Fibroblast of the conjunctiva (primary cell): ENCODE results near the gene BCAR1.
"Not testable (repeated sequence)": the region's sequence is repeated elsewhere in the genome, so short reads cannot be mapped to it uniquely, and the experiment has no call there.

Experiments used
- DNase-seq: peaks from one replicate; pipeline ENCODE4 v3.0.0-alpha.2; 2010; ENCODE audit warnings: low read depth

The BCAR1 gene

GRCh38 chr16:75225092-75225491 is 26.3 kb downstream of the BCAR1 start:
- no peak for DNase-seq

GRCh38 chr16:75224306-75225082 is 26.9 kb downstream of the BCAR1 start:
- no peak for DNase-seq

DNA sequence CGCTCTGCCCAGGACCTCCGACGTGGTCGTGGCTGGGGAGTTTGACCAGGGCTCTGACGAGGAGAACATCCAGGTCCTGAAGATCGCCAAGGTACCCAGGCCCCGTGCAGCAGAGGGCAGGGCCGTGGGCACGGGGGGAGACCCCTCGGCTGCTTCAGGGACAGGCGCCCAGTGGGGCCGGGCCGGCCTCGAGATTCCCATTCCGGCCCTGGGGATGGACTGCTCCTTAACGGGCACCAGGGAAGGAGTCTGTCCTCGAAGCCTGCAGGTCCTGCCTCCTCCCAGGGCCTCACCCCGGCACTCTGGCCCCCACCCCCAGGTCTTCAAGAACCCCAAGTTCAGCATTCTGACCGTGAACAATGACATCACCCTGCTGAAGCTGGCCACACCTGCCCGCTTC is 28.3 kb downstream of the BCAR1 start:
- DNase-seq = not testable (repeated sequence)

DNA sequence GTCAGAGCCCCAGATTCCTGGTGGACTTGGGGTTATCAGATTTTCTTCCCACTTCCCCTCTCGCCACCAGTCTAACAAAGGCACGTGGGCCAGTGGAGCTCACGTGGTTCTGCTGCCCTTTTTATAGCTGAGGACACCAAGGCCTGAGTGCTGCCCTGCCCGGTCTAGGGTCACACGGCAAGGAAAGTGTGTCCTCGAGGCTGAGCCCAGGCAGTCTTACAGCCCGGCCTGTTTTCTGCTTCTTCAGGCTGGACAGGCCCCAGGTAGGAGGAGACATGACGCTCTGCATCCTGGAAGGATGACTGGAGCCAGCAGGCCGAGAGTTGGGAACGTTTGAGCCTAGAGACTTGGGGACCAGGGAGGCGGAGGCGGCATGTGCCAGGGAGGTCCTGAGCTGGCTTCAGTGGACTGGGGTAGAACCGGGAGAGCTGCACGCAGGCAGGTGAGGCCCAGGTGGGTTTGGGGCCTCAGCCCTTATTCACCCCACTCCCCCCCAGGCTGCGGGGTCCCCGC is 29.1 kb downstream of the BCAR1 start:
- DNase-seq = no peak

- DNase-seq = no peak
These were observed 31.6 kb downstream of the BCAR1 start for GRCh38 chr16:75219838-75220237.

DNA sequence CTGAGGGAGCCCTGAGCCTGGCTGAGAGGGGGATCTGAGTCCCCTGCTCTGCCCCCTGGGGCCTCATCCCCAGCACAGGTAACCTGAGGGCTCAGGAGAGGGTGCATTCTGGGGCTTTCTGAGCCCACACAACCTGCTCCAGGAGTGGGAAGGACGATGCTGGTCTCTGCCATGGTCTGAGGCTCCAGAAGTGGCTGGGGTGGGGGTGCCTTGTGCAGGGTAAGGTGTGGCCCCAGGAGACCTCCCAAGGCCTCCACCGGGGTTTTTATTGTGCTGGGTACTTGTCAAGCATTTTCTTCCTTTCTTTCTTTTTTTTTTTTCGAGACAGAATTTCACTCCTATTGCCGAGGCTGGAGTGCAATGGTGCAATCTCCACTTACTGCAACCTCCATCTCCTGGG is 32.3 kb downstream of the BCAR1 start:
- DNase-seq = no peak

- DNase-seq = no peak
These were observed 33.0 kb downstream of the BCAR1 start, which contains the start of gene CTRB1 for GRCh38 chr16:75218256-75219076. CTRB1 (plus strand) TSS chr16:75218988; CDS start chr16:75219008, 20 bp downstream.

DNA sequence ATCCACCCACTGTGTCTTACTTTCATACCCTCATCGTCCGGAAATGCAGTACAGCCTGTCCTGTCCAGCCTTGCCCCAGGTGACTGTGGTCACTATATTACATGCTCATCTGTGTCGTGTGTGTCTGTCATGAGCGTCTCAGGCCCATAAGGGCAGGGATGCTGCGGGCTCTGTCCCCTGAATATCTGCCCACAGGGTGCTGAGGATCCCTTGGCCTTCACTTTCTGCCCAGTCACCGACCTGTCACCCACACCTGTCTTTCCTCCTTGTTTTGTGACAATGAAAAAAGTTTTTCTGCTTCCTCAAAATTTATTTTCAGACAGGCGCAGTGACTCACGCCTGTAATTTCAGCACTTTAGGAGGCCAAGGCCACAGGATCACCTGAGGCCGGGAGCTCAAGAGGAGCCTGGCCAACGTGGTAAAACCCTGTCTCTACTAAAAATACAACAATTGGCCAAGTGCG is 34.0 kb downstream of the BCAR1 start:
- DNase-seq = no peak

DNA sequence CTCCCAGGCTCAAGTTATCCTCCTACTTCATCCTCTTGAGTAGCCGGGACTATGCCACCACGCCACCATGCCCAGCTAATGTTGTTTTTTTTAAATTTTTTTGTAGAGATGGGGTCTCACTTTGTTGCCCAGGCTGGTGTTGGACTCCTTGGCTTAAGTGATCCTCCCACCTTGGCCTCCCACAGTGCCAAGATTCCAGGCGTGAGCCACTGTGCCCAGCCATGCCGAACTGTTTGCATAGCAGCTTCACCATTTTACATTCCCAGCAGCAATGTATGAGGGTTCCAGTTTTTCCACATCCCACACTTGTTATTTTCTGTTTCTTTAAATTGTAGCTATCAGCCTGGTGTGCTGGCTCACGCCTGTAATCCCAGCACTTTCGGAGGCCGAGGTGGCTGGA is 34.8 kb downstream of the BCAR1 start:
- no peak for DNase-seq

DNA sequence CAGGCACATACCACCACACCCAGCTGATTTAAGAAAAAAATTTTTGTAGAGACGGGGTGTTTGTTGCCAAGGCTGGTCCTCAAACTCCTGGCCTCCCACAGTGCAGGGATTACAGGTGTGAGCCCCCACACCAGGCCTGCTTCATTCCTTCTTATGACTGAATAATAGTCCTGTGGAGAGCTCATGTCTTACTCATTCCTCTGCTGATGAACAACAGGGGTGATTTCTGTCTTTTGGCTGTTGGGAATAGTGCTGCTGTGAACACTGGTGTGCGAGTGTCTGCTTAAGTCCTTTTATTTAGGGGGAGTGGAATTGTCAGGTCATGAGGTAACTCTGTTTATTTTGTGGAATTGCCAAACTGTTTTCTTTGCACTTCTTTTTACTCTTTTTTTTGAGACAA is 35.3 kb downstream of the BCAR1 start:
- DNase-seq = no peak

GRCh38 chr16:75211286-75211685 is 40.1 kb downstream of the BCAR1 start:
- not testable (repeated sequence) for DNase-seq

DNA sequence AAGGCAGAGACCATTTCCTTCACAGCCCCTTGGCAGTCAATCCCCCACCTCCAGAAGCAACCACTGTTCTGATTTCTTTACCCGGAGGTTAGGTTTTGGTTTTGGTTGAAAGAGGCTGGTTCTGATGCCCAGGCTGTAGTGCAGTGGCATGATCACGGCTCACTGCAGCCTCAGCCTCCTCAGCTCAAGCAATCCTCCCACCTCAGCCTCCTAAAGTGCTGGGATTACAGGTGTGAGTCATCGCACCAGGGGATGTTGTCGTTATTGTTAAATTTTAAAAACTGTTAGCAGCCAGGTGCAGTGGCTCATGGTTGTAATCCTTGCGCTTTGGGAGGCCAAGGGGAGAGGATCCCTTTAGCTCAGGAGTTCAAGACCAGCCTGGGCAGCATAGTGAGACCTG is 41.5 kb downstream of the BCAR1 start:
- no peak for DNase-seq

DNA sequence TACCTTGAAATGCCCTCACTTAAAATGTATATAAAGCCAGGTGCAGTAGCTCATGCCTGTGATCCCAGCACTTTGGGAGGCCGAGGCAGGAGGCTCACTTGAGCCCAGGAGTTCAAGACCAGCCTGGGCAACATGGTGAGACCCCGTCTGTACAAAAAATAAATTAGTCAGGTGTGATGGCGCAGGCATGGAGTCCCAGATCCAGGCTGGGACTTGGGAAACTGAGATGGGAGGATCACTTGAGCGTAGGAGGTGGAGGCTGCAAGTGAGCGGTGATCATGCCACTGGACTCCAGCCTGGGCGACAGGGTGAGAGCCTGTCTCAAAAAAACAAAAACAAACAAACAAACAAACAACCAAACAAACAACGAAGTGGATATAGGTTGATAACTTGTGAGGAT is 41.9 kb downstream of the BCAR1 start:
- not testable (repeated sequence) for DNase-seq

DNA sequence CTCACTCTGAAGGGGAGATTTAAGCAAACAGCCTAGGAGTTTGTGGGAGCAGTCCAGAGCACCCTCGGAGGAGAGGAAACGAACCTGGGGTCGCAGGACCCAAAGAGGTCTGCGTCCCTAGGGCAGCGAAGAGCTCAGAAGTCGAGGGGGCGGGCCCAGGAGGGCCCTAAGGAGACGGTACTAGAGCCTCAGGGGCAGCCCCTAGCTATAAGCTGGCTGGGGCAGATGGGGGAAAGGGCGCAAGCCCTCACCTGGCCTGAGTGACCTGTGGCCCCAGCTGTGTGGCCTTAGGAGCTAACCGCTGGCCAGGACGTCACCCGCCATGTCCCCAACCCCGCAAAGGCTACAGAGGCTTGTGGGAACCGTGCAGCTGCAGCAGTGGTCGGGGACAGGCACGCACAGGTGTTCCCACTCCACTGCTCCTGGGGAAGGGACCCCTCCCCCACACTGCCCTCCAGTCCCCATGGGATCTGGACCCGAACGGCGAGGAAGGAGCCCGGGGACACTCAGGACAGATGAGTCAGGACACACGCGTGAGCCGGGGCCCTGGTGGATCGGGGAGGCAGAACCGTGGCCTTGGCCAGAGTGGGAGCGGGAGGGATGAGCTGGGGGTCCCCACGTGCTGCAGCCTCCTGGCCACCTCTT is 42.4 kb downstream of the BCAR1 start:
- DNase-seq = no peak

GRCh38 chr16:75208242-75208825 is 43.1 kb downstream of the BCAR1 start:
- DNase-seq = no peak

- no peak for DNase-seq
These were observed 43.6 kb downstream of the BCAR1 start for GRCh38 chr16:75207831-75208230.

GRCh38 chr16:75206749-75207451 is 44.5 kb downstream of the BCAR1 start, which contains the start of gene CTRB2:
CTRB2 (minus strand) TSS chr16:75207161; CDS start chr16:75207141, 20 bp downstream.
- DNase-seq = no peak

GRCh38 chr16:75205961-75206748 is 45.3 kb downstream of the BCAR1 start:
- not testable (repeated sequence) for DNase-seq

- DNase-seq = not testable (repeated sequence)
These were observed 46.0 kb downstream of the BCAR1 start for GRCh38 chr16:75205438-75205837.

DNA sequence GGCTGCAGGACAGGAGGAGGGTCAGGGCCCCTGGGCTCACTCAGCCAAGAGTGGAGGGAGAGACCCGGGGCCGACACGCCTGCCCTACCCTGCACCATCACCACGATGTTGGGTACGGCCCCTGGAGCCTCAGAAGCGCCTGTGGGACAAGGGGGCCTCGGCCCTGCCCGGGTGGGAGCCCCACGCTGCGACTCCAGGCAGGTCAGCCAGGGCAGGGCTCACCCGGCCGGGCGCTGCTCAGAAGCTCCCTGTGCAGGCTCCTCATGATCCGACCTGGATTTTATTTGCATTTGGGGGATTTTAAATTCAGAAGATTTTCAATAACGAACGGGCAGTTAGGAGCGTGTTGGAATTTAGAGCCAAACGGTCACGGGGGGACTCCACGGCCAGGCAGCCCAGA is 46.5 kb downstream of the BCAR1 start:
- DNase-seq = not testable (repeated sequence)
